ENCODE results near the gene RNF133.

GRCh38 chr7:122717356-122718089, 18.6 kb upstream of the RNF133 start:
- TF ChIP-seq CTCF (conservative IDR thresholded peaks at IDR 0.05) (no peak), EZH2 (IDR thresholded peaks at IDR 0.05; ENCODE audit: low read depth) (no peak)

All from PC-9 (cell line).